ENCODE results near the gene PRDX6.

GRCh38 chr1:173454966-173455524 is 22.1 kb upstream of the PRDX6 start:
- no peak for TF ChIP-seq CTCF (IDR thresholded peaks at IDR 0.05; ENCODE audit: control extremely low read depth in 1 of 3, insufficient read depth in 1 of 3, low read depth in 1 of 3, low read length in 3 of 3)
- TF ChIP-seq POLR2A (IDR thresholded peaks at IDR 0.05; ENCODE audit: control extremely low read depth in 1 of 2, low read depth in 2 of 2, low read length in 2 of 2): no peak
- TF ChIP-seq POLR2AphosphoS5 (IDR thresholded peaks at IDR 0.05; ENCODE audit: low read depth, low read length): no peak
- no peak for TF ChIP-seq RNF2 (IDR thresholded peaks at IDR 0.05; ENCODE audit: borderline replicate concordance, low read depth, low read length, missing control alignments, poor library complexity, severe bottlenecking)
- no peak for TF ChIP-seq JUND (IDR thresholded peaks at IDR 0.05; ENCODE audit: low read length)
- no peak for TF ChIP-seq GTF2F1 (IDR thresholded peaks at IDR 0.05; ENCODE audit: borderline replicate concordance, low read depth, low read length)
- no peak for TF ChIP-seq HDAC2 (IDR thresholded peaks at IDR 0.05; ENCODE audit: borderline replicate concordance in 1 of 2, low read depth in 2 of 2, low read length in 2 of 2)
- TF ChIP-seq ATF2 (IDR thresholded peaks at IDR 0.05; ENCODE audit: low read length): no peak
- TF ChIP-seq SIN3A (conservative IDR thresholded peaks at IDR 0.05 in 1 of 2, IDR thresholded peaks at IDR 0.05 in 1 of 2; ENCODE audit: low read depth in 1 of 2, low read length in 2 of 2): no peak

Data from H1 (cell line).